ENCODE results near the gene FGD2.

The FGD2 gene

GRCh38 chr6:37018198-37019064 lies 13.0 kb downstream of the FGD2 start:
- peak; percentile 93 for TF ChIP-seq CTCF (IDR thresholded peaks at IDR 0.05; ENCODE audit: borderline replicate concordance, control extremely low read depth, extremely low read depth, insufficient read depth, missing control alignments)
- peak; percentile 90 for DNase-seq (ENCODE audit: low spot score)
- in situ Hi-C loops (cut with MboI; ENCODE audit: low sequenced_read_pairs, unreplicated experiment): no loop called here

- no peak for DNase-seq (ENCODE audit: low spot score)
- TF ChIP-seq CTCF (IDR thresholded peaks at IDR 0.05; ENCODE audit: borderline replicate concordance, control extremely low read depth, extremely low read depth, insufficient read depth, missing control alignments): no peak
- in situ Hi-C loops (cut with MboI; ENCODE audit: low sequenced_read_pairs, unreplicated experiment): no loop called here
Measured at GRCh38 chr6:37019065-37019450, 13.6 kb downstream of the FGD2 start.

- DNase-seq (ENCODE audit: low spot score): no peak
- in situ Hi-C loops (cut with MboI; ENCODE audit: low sequenced_read_pairs, unreplicated experiment): loop anchor here (10.0 kb wide), 1 partner anchor 194 kb away; no protein-coding TSS in a partner anchor
- TF ChIP-seq CTCF (IDR thresholded peaks at IDR 0.05; ENCODE audit: borderline replicate concordance, control extremely low read depth, extremely low read depth, insufficient read depth, missing control alignments): no peak
Measured at GRCh38 chr6:37020381-37020780, 14.9 kb downstream of the FGD2 start.

GRCh38 chr6:37020812-37021211 lies 15.4 kb downstream of the FGD2 start:
- TF ChIP-seq CTCF (IDR thresholded peaks at IDR 0.05; ENCODE audit: borderline replicate concordance, control extremely low read depth, extremely low read depth, insufficient read depth, missing control alignments): no peak
- in situ Hi-C loops (cut with MboI; ENCODE audit: low sequenced_read_pairs, unreplicated experiment): loop anchor here (10.0 kb wide), 1 partner anchor 194 kb away; no protein-coding TSS in a partner anchor
- no peak for DNase-seq (ENCODE audit: low spot score)

GRCh38 chr6:37021356-37022129 lies 16.1 kb downstream of the FGD2 start:
- in situ Hi-C loops (cut with MboI; ENCODE audit: low sequenced_read_pairs, unreplicated experiment): loop anchor here (10.0 kb wide), 1 partner anchor 193 kb away; no protein-coding TSS in a partner anchor
- DNase-seq (ENCODE audit: low spot score): no peak
- peak; percentile 47 for TF ChIP-seq CTCF (IDR thresholded peaks at IDR 0.05; ENCODE audit: borderline replicate concordance, control extremely low read depth, extremely low read depth, insufficient read depth, missing control alignments)

- DNase-seq (ENCODE audit: low spot score): no peak
- TF ChIP-seq CTCF (IDR thresholded peaks at IDR 0.05; ENCODE audit: borderline replicate concordance, control extremely low read depth, extremely low read depth, insufficient read depth, missing control alignments): no peak
- in situ Hi-C loops (cut with MboI; ENCODE audit: low sequenced_read_pairs, unreplicated experiment): loop anchor here (10.0 kb wide), 1 partner anchor 193 kb away; no protein-coding TSS in a partner anchor
Measured at GRCh38 chr6:37022135-37022863, 16.8 kb downstream of the FGD2 start.
